Stimulated activated naive CD8-positive, alpha-beta T cell treated with anti-CD3 and anti-CD28 coated beads, Interleukin-15, Interleukin-2, amounts not matched to agents 100 ng/mL and 50 ng/mL, for 24 hours (primary cell): ENCODE results near the gene ITPR2.
"Not testable (repeated sequence)": the region's sequence is repeated elsewhere in the genome, so short reads cannot be mapped to it uniquely, and the experiment has no call there.

Source experiments
- H3K27ac Mint-ChIP-seq: one replicate; pipeline ENCODE4 v1.8.0; 2021; ENCODE audit warnings: mild to moderate bottlenecking, mixed read lengths
- H3K27me3 Mint-ChIP-seq: one replicate; pipeline ENCODE4 v1.8.0; 2021; ENCODE audit warnings: mixed read lengths
- H3K36me3 Mint-ChIP-seq: one replicate; pipeline ENCODE4 v1.8.0; 2021; ENCODE audit warnings: low read depth, mixed read lengths
- H3K4me1 Mint-ChIP-seq: one replicate; pipeline ENCODE4 v1.8.0; 2021; ENCODE audit warnings: low read depth, mixed read lengths
- H3K4me3 Mint-ChIP-seq: one replicate; pipeline ENCODE4 v1.8.0; 2021; ENCODE audit warnings: mild to moderate bottlenecking, mixed read lengths
- H3K9me3 Mint-ChIP-seq: one replicate; pipeline ENCODE4 v1.8.0; 2021; ENCODE audit warnings: mixed read lengths

Gene ITPR2

GRCh38 chr12:26795910-26796309, 37.1 kb downstream of the ITPR2 start:
- H3K4me1 Mint-ChIP-seq, result peaks cover 50% of the 10 kb centered on the region
- peaks cover 14% of the 10 kb centered on the region for H3K36me3 Mint-ChIP-seq
- H3K4me3 Mint-ChIP-seq, result no peak overlapping the region
- no peaks in the 10 kb centered on the region for H3K27me3 Mint-ChIP-seq
- no peak overlapping the region for H3K27ac Mint-ChIP-seq
- H3K9me3 Mint-ChIP-seq, result no peaks in the 10 kb centered on the region

DNA sequence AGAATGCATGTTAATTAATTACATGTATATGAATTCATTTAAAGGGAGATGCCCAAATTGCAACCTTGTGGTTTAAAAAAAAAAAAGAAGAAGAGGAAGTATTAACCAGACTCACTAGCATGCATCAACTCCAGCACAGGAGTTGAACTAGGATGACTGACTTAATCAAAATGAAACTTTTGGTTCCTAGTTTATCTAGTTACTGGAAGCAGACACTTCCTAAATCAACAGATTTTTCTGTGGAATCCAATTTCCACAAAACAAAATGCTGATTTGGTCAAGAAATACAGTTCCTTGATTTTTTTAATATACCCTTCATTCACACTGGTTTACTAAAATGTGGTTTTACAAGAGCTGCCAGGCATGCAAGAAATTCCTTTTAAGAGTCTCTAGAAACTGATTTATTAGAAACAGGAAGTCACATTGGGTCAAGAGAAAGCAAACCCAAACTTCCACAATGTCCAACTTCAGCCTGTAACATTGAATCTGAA, 41.6 kb downstream of the ITPR2 start:
- H3K4me1 Mint-ChIP-seq, result peaks cover 54% of the 10 kb centered on the region
- no peak overlapping the region for H3K27ac Mint-ChIP-seq
- H3K27me3 Mint-ChIP-seq, result no peaks in the 10 kb centered on the region
- H3K36me3 Mint-ChIP-seq, result peaks cover 36% of the 10 kb centered on the region
- H3K9me3 Mint-ChIP-seq, result no peaks in the 10 kb centered on the region
- H3K4me3 Mint-ChIP-seq, result no peak overlapping the region

GRCh38 chr12:26790645-26790994, 42.4 kb downstream of the ITPR2 start:
- H3K36me3 Mint-ChIP-seq, result peaks cover 36% of the 10 kb centered on the region
- H3K27ac Mint-ChIP-seq, result peak overlapping the region; percentile 16
- H3K4me3 Mint-ChIP-seq, result no peak overlapping the region
- H3K4me1 Mint-ChIP-seq, result peaks cover 54% of the 10 kb centered on the region
- no peaks in the 10 kb centered on the region for H3K27me3 Mint-ChIP-seq
- no peaks in the 10 kb centered on the region for H3K9me3 Mint-ChIP-seq

DNA sequence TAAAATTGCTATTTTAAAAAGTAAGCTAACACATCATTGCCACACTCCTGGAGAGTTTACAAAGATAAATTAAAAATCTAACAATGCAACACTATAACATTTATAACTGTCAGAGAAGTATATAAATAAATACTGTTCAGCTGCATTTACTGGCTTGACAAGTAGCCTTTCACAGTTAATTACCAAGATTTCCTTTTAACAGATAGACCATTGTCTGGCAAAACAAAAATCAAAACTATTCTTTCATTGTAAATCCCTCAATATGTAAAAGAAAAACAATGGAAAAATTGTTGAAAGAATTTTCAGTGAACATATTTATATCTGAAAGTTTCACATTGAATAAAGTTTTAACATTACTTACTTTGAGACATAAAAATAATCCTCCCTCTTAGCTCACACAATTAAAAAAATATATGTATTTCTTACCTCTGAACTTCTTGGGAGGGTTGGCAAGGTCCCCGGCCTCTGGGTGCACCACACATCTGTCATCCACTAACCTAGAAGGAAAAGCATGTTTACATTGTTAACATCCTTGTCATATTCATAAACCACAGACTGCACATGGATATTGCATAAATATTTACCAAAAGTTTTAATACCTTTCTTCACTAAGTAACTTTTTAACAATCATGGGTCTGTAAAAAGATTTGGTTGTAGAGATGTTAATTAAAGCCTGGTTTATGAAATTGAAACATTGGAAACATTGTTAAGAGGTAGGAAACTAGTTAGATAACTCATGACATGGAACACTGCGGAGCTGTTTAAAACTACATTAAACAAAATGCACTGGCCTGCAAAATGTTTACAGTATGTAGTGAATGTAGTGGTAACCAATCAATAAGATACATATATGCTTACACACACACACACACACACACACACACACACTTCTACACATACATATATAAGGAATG, 43.0 kb downstream of the ITPR2 start:
- H3K36me3 Mint-ChIP-seq, result peaks cover 36% of the 10 kb centered on the region
- H3K27me3 Mint-ChIP-seq, result no peaks in the 10 kb centered on the region
- no peak overlapping the region for H3K4me3 Mint-ChIP-seq
- peak overlapping the region; percentile 16 for H3K27ac Mint-ChIP-seq
- H3K9me3 Mint-ChIP-seq, result no peaks in the 10 kb centered on the region
- H3K4me1 Mint-ChIP-seq, result peaks cover 54% of the 10 kb centered on the region

GRCh38 chr12:26786865-26787514, 46.0 kb downstream of the ITPR2 start:
- Mint-ChIP-seq H3K36me3 (peaks cover 52% of the 10 kb centered on the region), H3K27ac (peak overlapping the region; percentile 75)

GRCh38 chr12:26786491-26786864, 46.5 kb downstream of the ITPR2 start:
- Mint-ChIP-seq H3K27me3 (no peaks in the 10 kb centered on the region), H3K4me3 (no peak overlapping the region), H3K4me1 (peaks cover 37% of the 10 kb centered on the region), H3K9me3 (no peaks in the 10 kb centered on the region), H3K27ac (peak overlapping the region; percentile 75), H3K36me3 (peaks cover 53% of the 10 kb centered on the region)

More at GRCh38 chr12:26786865-26787514, 46.0 kb downstream of the ITPR2 start:
- H3K27me3 Mint-ChIP-seq, result no peaks in the 10 kb centered on the region
- H3K4me1 Mint-ChIP-seq, result peaks cover 42% of the 10 kb centered on the region
- no peak overlapping the region for H3K4me3 Mint-ChIP-seq
- no peaks in the 10 kb centered on the region for H3K9me3 Mint-ChIP-seq

DNA sequence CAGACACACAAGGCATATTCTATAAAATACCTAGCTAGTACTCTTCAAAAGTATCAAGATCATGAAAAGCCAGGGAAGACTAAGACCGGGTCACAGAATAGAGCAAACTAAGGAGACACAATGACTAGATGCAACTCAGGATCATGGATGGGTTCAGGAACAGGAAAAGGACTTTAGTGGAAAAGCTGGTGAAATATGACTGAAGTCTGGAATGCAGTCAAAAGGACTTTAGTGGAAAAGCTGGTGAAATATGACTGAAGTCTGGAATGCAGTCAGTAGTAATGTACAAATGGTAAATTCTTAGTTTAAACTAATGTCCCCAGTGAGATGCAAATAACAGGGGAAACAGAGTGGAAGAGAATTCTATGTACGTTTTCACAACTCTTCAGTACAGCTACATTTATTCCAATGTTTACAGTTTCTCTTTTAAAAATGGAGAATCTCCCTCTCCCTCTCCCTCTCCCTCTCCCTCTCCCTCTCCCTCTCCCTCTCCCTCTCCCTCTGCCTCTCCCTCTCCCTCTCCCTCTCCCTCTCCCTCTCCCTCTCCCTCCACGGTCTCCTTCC, 49.1 kb downstream of the ITPR2 start:
- H3K4me3 Mint-ChIP-seq, H3K9me3 Mint-ChIP-seq, H3K27me3 Mint-ChIP-seq, H3K27ac Mint-ChIP-seq: not testable (repeated sequence)
- peaks cover 20% of the 10 kb centered on the region for H3K4me1 Mint-ChIP-seq
- peaks cover 63% of the 10 kb centered on the region for H3K36me3 Mint-ChIP-seq

GRCh38 chr12:26783131-26783526, 49.9 kb downstream of the ITPR2 start:
- no peak overlapping the region for H3K27ac Mint-ChIP-seq
- H3K36me3 Mint-ChIP-seq, result peaks cover 63% of the 10 kb centered on the region
- peaks cover 12% of the 10 kb centered on the region for H3K9me3 Mint-ChIP-seq
- H3K27me3 Mint-ChIP-seq, result no peaks in the 10 kb centered on the region
- H3K4me1 Mint-ChIP-seq, result peaks cover 13% of the 10 kb centered on the region
- no peak overlapping the region for H3K4me3 Mint-ChIP-seq

GRCh38 chr12:26782372-26783130, 50.4 kb downstream of the ITPR2 start:
- Mint-ChIP-seq H3K27me3 (no peaks in the 10 kb centered on the region), H3K27ac (no peak overlapping the region), H3K4me1 (peaks cover 9% of the 10 kb centered on the region), H3K4me3 (no peak overlapping the region), H3K9me3 (peaks cover 13% of the 10 kb centered on the region), H3K36me3 (peaks cover 65% of the 10 kb centered on the region)

GRCh38 chr12:26780656-26781055, 52.3 kb downstream of the ITPR2 start:
- not testable (repeated sequence) for H3K4me3 Mint-ChIP-seq, H3K27ac Mint-ChIP-seq, H3K4me1 Mint-ChIP-seq, H3K27me3 Mint-ChIP-seq
- H3K9me3 Mint-ChIP-seq, result peaks cover 30% of the 10 kb centered on the region
- peaks cover 71% of the 10 kb centered on the region for H3K36me3 Mint-ChIP-seq

- Mint-ChIP-seq H3K36me3 (peaks cover 82% of the 10 kb centered on the region), H3K9me3 (peaks cover 36% of the 10 kb centered on the region)
- not testable (repeated sequence) for H3K27ac Mint-ChIP-seq, H3K4me3 Mint-ChIP-seq, H3K27me3 Mint-ChIP-seq, H3K4me1 Mint-ChIP-seq
Observed at GRCh38 chr12:26778173-26778775, 54.7 kb downstream of the ITPR2 start.

DNA sequence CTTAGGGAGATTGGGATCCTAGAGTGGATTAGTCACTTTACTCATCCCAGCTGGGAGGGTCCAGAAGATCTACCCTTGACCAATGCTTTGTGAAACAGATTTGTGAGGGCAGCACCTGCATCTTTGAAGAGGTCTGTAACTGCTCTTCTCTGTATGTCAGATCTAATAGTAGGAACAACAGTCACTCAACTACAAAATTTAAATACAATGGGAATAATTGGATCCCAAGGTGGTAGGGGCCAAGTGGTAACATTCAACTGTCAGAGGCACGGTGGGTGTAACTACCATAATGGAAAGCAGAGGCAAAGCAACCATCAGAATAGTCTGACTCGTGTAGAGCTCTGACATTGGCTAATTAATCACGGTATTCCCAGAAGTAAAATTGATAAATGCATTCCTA, 55.8 kb downstream of the ITPR2 start:
- Mint-ChIP-seq H3K4me3 (no peak overlapping the region), H3K27me3 (no peaks in the 10 kb centered on the region), H3K9me3 (peaks cover 36% of the 10 kb centered on the region), H3K36me3 (peaks cover 81% of the 10 kb centered on the region), H3K4me1 (peaks cover 3% of the 10 kb centered on the region), H3K27ac (no peak overlapping the region)

GRCh38 chr12:26775991-26776390, 57.0 kb downstream of the ITPR2 start:
- H3K4me1 Mint-ChIP-seq, H3K27ac Mint-ChIP-seq, H3K4me3 Mint-ChIP-seq, H3K27me3 Mint-ChIP-seq: not testable (repeated sequence)
- H3K36me3 Mint-ChIP-seq, result peaks cover 74% of the 10 kb centered on the region
- H3K9me3 Mint-ChIP-seq, result peaks cover 36% of the 10 kb centered on the region

- Mint-ChIP-seq H3K27me3 (no peaks in the 10 kb centered on the region), H3K4me3 (no peak overlapping the region), H3K27ac (no peak overlapping the region), H3K9me3 (peaks cover 26% of the 10 kb centered on the region), H3K4me1 (peaks cover 25% of the 10 kb centered on the region), H3K36me3 (peaks cover 69% of the 10 kb centered on the region)
Observed at GRCh38 chr12:26773313-26774104, 59.5 kb downstream of the ITPR2 start.
